Measurements from ENCODE around the gene DYRK3.

The DYRK3 gene

DNA sequence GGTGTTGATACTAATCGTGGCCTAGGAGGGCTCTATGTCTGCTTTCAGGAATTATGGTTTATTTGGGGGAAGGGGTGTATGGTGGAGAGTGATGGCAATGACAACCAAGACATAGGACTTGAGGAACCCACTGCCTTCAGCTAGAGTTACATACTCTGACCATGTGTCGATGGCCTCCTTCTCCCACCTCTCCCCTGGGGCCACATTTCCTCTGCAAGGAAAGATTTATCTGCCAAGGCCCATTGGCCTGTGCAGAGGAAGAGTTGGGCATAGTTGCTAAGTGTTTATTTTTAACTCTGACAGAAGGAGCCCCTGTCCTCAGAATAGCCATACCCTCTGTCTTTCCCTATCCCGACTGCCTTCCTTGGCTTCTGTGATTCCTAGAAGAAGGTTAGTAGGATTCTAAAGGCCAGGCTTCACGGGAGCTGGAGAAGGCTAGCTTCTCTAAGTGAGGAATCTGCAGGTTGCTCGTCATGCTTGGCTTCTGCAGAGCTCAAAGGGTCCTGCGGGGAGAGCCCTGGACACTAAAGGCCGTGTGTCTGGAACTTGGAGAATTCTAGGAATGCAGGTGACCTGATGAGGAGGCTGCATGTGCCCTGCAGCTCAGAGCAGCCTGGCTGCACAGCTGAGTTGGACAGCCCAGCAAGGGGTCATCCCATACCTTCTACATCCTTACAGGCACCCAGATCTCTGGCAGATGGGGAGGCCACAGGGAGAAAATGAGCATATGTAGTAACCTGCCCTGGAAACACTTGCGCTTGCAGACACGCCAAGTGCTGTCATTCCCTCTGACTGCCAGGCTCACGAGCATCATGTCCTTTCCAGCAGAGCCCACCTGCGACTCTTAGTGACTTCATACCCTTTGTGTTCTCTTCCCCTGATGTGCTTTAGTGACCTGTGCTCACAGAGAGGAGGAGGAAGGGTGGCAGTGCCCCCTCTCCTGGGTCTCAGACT is 59.1 kb downstream of the DYRK3 start:
- ChIA-PET POLR2A (no interaction called here), CTCF (interaction anchor here (0.6 to 6.5 kb wide), 6 partner anchors 20 to 723 kb away, joined by 3 to 32 read pairs (median 4); partner anchors contain the start of gene IL20)
- Histone ChIP-seq H3K36me3 (ENCODE audit: control insufficient read depth in 2 of 2, insufficient read depth in 1 of 2, low read length in 2 of 2) (peaks cover 0 to 9% of the 10 kb centered on the region in 2 experiments; a peak in 1 of 3 replicates), H3K27ac (ENCODE audit: extremely low read depth, low read depth, low read length) (no peak overlapping the region), H3K9me3 (ENCODE audit: control insufficient read depth, insufficient read depth, low read depth, low read length) (no peaks in the 10 kb centered on the region), H3K4me3 (ENCODE audit: low read depth, low read length) (no peak overlapping the region), H3K4me1 (ENCODE audit: control insufficient read depth, insufficient read depth, low read length) (no peaks in the 10 kb centered on the region; the same call in 1 of the 2 replicates)
- TF ChIP-seq SP7 (tag by site-specific recombination; IDR thresholded peaks at IDR 0.05), result no peak
- TF ChIP-seq GLI2 (tag by site-specific recombination; IDR thresholded peaks at IDR 0.05; ENCODE audit: borderline replicate concordance, low read depth), result no peak
- no peak for TF ChIP-seq SCRT2 (tag by site-specific recombination; IDR thresholded peaks at IDR 0.05)
- no peak for TF ChIP-seq ZNF121 (tag by site-specific recombination; IDR thresholded peaks at IDR 0.05)
- TF ChIP-seq ZNF16 (tag by site-specific recombination; IDR thresholded peaks at IDR 0.05; ENCODE audit: low read depth), result no peak
- no peak for TF ChIP-seq GFI1B (tag by site-specific recombination; IDR thresholded peaks at IDR 0.05)
- no peak for TF ChIP-seq ZNF138 (tag by site-specific recombination; IDR thresholded peaks at IDR 0.05; ENCODE audit: borderline replicate concordance)
- TF ChIP-seq ZNF423 (tag by site-specific recombination; IDR thresholded peaks at IDR 0.05), result no peak
- no peak for TF ChIP-seq MZF1 (tag by site-specific recombination; IDR thresholded peaks at IDR 0.05; ENCODE audit: borderline replicate concordance)

DNA sequence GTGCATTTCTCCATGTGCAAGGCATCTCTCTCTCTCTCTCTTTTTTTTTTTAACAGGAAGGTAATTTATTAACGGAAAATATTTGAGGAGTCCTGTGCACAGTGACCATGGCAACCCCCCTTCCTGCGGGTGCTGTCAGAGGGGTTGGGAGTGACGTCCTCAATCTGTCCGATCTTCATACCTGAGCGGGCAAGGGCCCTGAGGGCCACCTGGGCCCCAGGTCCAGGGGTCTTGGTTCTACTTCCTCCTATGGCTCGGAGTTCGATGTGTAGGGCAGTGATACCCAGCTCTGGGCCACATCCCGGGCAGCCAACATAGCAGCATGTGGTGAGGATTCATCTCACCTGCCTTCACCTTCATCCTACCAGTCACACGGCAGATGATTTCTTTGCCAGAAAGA is 60.4 kb downstream of the DYRK3 start:
- peaks cover 0 to 9% of the 10 kb centered on the region in 2 experiments; a peak in 1 of 3 replicates for H3K36me3 ChIP-seq (ENCODE audit: control insufficient read depth in 2 of 2, insufficient read depth in 1 of 2, low read length in 2 of 2)
- H3K27ac ChIP-seq (ENCODE audit: extremely low read depth, low read depth, low read length), result no peak overlapping the region
- no peaks in the 10 kb centered on the region for H3K4me1 ChIP-seq (ENCODE audit: control insufficient read depth, insufficient read depth, low read length)
- ChIA-PET POLR2A (no interaction called here), CTCF (interaction anchor here (0.7 kb wide), 1 partner anchor 81 kb away, joined by 3 read pairs; no protein-coding TSS in a partner anchor)
- H3K9me3 ChIP-seq (ENCODE audit: control insufficient read depth, insufficient read depth, low read depth, low read length), result no peaks in the 10 kb centered on the region
- no peak overlapping the region for H3K4me3 ChIP-seq (ENCODE audit: low read depth, low read length)
- TF ChIP-seq ZNF169 (tag by site-specific recombination; IDR thresholded peaks at IDR 0.05), result no peak
- TF ChIP-seq ZBTB1 (tag by site-specific recombination; IDR thresholded peaks at IDR 0.05), result no peak
- TF ChIP-seq YY1 (tag by site-specific recombination; IDR thresholded peaks at IDR 0.05), result no peak
- TF ChIP-seq, protein P1, sequence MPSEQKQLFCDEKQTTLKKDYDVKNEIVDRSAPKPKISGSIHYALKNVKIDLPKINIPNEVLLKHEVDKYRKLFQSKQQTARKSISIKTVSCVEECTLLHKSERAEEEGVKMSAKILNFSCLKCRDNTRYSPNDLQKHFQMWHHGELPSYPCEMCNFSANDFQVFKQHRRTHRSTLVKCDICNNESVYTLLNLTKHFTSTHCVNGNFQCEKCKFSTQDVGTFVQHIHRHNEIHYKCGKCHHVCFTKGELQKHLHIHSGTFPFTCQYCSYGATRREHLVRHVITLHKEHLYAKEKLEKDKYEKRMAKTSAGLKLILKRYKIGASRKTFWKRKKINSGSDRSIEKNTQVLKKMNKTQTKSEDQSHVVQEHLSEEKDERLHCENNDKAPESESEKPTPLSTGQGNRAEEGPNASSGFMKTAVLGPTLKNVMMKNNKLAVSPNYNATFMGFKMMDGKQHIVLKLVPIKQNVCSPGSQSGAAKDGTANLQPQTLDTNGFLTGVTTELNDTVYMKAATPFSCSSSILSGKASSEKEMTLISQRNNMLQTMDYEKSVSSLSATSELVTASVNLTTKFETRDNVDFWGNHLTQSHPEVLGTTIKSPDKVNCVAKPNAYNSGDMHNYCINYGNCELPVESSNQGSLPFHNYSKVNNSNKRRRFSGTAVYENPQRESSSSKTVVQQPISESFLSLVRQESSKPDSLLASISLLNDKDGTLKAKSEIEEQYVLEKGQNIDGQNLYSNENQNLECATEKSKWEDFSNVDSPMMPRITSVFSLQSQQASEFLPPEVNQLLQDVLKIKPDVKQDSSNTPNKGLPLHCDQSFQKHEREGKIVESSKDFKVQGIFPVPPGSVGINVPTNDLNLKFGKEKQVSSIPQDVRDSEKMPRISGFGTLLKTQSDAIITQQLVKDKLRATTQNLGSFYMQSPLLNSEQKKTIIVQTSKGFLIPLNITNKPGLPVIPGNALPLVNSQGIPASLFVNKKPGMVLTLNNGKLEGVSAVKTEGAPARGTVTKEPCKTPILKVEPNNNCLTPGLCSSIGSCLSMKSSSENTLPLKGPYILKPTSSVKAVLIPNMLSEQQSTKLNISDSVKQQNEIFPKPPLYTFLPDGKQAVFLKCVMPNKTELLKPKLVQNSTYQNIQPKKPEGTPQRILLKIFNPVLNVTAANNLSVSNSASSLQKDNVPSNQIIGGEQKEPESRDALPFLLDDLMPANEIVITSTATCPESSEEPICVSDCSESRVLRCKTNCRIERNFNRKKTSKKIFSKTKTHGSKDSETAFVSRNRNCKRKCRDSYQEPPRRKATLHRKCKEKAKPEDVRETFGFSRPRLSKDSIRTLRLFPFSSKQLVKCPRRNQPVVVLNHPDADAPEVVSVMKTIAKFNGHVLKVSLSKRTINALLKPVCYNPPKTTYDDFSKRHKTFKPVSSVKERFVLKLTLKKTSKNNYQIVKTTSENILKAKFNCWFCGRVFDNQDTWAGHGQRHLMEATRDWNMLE (tag by site-specific recombination; conservative IDR thresholded peaks at IDR 0.05; ENCODE audit: low read depth), result no peak
- TF ChIP-seq, protein P2, sequence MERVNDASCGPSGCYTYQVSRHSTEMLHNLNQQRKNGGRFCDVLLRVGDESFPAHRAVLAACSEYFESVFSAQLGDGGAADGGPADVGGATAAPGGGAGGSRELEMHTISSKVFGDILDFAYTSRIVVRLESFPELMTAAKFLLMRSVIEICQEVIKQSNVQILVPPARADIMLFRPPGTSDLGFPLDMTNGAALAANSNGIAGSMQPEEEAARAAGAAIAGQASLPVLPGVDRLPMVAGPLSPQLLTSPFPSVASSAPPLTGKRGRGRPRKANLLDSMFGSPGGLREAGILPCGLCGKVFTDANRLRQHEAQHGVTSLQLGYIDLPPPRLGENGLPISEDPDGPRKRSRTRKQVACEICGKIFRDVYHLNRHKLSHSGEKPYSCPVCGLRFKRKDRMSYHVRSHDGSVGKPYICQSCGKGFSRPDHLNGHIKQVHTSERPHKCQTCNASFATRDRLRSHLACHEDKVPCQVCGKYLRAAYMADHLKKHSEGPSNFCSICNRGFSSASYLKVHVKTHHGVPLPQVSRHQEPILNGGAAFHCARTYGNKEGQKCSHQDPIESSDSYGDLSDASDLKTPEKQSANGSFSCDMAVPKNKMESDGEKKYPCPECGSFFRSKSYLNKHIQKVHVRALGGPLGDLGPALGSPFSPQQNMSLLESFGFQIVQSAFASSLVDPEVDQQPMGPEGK (tag by site-specific recombination; IDR thresholded peaks at IDR 0.05), result no peak
- TF ChIP-seq KLF1 (tag by site-specific recombination; IDR thresholded peaks at IDR 0.05), result no peak
- TF ChIP-seq SETDB1 (IDR thresholded peaks at IDR 0.05; ENCODE audit: insufficient read length, low read length), result no peak
- TF ChIP-seq ZNF785 (tag by site-specific recombination; IDR thresholded peaks at IDR 0.05), result no peak
- TF ChIP-seq, protein P3, sequence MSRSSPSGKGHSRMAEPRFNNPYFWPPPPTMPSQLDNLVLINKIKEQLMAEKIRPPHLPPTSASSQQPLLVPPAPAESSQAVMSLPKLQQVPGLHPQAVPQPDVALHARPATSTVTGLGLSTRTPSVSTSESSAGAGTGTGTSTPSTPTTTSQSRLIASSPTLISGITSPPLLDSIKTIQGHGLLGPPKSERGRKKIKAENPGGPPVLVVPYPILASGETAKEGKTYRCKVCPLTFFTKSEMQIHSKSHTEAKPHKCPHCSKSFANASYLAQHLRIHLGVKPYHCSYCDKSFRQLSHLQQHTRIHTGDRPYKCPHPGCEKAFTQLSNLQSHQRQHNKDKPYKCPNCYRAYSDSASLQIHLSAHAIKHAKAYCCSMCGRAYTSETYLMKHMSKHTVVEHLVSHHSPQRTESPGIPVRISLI (tag by site-specific recombination; IDR thresholded peaks at IDR 0.05), result no peak
- TF ChIP-seq ZNF560 (tag by site-specific recombination; IDR thresholded peaks at IDR 0.05; ENCODE audit: borderline replicate concordance), result no peak
- no peak for TF ChIP-seq ZNF341 (tag by site-specific recombination; IDR thresholded peaks at IDR 0.05; ENCODE audit: low read depth)
- no peak for TF ChIP-seq ZNF501 (tag by site-specific recombination; IDR thresholded peaks at IDR 0.05)
- no peak for TF ChIP-seq SP3 (tag by site-specific recombination; IDR thresholded peaks at IDR 0.05)
- TF ChIP-seq, protein P4, sequence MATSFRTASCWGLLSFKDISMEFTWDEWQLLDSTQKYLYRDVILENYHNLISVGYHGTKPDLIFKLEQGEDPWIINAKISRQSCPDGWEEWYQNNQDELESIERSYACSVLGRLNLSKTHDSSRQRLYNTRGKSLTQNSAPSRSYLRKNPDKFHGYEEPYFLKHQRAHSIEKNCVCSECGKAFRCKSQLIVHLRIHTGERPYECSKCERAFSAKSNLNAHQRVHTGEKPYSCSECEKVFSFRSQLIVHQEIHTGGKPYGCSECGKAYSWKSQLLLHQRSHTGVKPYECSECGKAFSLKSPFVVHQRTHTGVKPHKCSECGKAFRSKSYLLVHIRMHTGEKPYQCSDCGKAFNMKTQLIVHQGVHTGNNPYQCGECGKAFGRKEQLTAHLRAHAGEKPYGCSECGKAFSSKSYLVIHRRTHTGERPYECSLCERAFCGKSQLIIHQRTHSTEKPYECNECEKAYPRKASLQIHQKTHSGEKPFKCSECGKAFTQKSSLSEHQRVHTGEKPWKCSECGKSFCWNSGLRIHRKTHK (tag by site-specific recombination; IDR thresholded peaks at IDR 0.05), result no peak
- no peak for TF ChIP-seq ZNF514 (tag by site-specific recombination; IDR thresholded peaks at IDR 0.05)
